ENCODE measurements around the gene STX12.

DNA sequence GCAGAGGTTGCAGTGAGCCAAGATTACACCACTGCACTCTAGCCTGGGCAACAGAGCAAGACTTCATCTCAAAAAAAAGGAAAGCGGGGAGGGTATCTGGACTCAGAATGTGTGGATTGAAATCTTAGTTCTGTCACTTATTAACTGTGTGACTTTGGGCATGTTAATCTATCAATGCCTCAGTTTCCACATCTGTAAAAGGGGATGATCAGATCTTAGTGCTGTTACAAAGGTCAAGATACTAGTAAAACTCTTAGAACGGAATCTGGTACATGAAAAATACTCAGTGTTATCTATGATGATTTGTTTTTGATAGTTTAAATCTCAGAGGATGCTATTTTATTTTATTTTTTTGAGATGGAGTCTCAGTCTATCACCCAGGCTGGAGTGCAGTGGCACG is 36.8 kb upstream of the STX12 start:
- TF ChIP-seq CTCF (IDR thresholded peaks at IDR 0.05) (no peak), EP300 (IDR thresholded peaks at IDR 0.05) (no peak), POLR2A (IDR thresholded peaks at IDR 0.05) (no peak)

Measured in ovary (tissue), 3 donors.